NOMO-1 treated with DMSO at 0.1 percent for 48 hours (cell line): ENCODE results near the gene DLST.

Experiments used
- DNase-seq: peaks from one replicate; lab custom pipeline; 2025; ENCODE audit not compliant: unreplicated experiment; lab: John Stamatoyannopoulos, UW

DLST gene

GRCh38 chr14:74938531-74939495, 57.1 kb downstream of the DLST start:
- peak; percentile 4 for DNase-seq

DNA sequence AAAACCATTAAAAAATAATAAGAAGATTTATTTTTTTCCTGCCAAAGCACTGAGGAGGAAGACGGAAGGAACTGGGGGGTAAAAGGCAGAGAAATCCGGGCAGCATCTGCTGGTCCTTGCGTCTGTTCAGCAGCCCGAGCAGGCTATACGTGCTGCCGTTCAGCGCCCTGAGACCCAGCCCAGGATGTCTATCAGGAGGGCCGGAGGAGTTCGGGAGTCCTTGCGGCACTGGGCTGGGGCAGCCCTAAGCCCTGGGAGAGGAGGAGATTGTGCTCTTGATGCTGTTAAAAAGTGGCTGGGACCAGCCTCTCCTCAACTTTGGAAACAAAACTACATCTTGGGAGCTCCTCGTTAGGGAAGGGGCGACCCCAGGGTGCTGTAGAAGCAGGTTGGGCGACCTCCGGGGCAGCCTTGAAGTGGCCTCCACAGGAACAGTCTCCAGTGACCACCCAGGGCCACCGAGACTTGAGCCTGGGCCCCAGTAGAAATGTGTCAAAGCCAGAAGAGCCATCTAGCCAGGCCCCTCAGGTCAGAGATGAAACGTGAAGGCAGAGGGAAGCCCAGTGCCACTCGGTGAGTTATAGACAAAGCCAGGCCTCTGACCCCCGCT, 59.3 kb downstream of the DLST start:
- no peak for DNase-seq

DNA sequence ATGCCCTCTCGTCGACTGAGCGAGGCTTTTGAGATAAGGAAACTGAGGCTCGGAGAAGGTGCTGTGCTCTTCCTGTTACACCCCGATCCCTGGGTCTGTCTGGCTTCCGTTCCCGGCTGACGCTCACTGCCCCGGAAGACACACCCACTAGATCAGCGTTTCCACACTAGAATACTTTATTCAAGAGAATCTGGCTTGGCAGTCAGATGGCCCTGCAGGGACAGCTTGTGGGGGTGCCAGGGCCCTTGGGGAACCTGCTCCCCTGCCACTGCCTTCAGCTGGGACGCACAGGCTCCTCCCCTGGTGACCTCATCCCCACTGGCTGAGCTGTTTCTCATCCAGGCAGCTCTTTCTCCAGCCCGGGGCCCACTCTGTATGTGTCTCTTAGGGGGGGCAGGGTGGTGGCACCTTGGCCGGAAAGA, 60.0 kb downstream of the DLST start:
- peak; percentile 29 for DNase-seq

DNA sequence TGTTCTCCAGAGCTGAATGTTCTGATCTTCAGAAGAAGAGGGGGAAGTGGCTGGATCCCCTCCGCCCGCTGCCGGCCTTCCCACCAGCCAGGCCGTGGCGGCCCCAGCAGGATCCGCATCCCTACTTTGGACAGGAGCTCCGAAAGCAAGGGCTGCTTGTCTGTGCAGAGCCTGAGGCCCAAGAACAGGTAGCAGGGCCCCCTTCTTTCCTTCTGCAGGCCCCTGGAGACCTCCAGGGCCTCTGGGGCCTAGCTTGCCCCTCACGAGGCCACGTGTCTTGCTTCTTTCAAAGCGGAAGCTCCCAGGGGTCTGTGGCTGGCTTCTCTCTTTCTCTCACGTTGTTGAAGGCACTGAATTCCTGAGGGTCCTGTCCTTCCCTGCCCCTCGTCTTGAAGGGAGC, 60.5 kb downstream of the DLST start:
- DNase-seq, result no peak

DNA sequence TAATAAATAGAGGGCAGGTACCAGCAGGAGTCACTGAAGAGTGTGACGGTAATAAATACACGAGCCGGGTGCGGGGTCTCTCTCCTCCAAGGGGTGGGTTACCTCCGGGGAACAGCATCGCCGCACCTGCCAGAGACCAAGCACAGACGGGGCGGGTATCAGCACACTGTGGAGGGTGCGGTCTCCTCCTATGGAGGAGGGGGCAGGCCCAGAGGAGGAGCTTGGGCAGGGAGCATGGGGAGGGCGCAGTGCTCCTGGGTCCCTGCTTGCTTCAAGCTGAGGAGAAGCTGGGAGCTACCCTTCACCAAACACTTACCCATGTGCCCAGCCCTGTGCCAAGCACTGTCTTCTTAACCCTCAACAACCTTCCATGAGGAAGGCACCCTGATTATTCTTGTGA, 60.9 kb downstream of the DLST start:
- DNase-seq, result no peak

DNA sequence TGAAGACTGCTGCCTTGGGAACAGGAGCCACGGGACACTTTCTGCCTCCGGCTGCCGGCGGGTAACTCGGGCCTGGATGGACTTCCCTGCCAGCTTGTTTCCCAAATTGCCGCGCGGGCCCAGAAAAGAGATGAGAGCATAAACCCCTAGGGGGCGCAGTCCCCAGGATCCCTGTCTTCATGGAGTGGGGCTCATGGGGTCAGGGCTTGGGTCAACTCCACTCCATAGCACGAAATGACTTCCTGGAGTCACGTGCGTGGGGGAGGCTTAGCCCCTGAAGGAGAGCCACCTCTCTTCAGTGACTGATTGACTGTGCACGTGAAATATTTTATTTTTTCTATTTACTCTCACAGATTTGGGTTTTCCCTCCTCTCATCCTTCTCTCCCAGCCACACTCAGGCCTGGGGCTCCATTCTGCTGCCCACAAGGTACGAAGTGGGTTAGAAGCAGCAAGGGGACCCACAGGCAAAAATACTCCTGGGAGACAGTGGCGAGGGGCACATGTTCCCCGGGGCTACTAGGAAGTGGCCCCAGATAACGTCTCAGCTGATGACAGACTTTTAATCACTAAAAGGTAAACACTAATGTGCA, 63.6 kb downstream of the DLST start:
- no peak for DNase-seq

GRCh38 chr14:74945852-74946658, 64.3 kb downstream of the DLST start:
- DNase-seq, result peak; percentile 62

- no peak for DNase-seq
These were observed 65.1 kb downstream of the DLST start for GRCh38 chr14:74946659-74947281.

GRCh38 chr14:74947353-74948227, 65.9 kb downstream of the DLST start:
- no peak for DNase-seq

DNA sequence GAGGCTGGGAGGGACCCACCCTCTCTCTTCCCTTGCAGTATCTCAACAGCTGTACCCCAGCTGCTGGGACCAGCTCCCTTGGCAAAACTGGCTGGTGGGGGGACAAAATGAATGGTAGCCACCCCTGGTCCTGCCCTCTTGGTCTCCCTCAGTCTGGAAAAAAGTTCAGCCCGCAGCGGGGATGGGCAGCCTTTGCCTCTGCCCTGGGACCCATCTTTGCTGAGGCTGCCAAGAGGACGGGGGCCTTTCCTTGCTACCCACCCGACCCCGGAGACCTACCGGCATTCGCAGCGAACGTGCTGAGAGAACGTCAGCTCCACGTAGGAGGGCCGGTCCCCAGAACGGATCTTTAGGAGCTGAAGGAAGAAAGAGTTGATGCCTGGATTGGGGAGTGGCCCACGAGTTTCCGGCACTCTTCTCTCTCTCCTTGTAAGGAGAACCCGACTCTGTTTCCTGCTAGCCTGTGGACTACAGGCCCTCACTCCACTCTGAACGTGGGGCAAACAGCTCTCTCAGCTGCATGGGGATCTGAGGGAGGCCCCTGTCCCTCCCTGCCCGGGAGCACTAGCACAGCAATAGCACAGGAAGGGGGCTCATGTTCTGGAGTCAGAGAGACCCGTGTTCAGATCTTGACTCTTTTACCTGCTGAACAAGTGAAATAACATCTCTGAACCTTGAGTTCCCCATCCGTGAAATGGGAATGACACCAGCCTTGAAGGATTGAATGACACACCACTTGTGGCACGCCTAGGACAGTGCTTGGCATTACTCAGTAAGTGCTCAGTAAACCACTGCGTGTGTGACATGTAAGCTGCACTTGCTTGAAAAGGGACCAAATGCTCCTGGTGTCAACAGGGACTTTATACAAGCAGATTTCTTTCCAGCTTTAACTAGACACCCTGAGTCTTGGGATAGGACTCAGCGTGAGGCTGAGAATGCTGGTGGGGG, 66.8 kb downstream of the DLST start:
- DNase-seq, result no peak

DNA sequence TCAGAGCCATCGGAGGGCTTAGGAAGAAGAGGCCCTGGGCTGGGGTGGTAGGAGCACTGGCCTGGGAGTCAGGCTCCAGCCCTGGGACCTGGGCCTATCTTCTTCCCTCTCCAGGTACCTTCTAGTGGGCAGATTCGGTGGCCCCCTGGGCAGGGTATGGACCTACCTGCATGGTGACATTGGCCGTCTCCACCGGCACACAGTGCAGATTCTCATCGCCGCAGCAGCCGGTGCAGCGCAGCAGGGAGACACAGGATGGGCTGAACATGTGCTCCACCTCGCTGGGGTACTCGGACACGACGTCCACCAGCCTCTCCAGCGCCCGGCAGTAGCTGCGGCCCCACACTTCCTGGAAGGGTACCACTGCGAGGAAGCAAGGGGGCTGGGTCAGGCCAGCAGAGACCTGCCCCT, 67.5 kb downstream of the DLST start:
- DNase-seq, result no peak

DNA sequence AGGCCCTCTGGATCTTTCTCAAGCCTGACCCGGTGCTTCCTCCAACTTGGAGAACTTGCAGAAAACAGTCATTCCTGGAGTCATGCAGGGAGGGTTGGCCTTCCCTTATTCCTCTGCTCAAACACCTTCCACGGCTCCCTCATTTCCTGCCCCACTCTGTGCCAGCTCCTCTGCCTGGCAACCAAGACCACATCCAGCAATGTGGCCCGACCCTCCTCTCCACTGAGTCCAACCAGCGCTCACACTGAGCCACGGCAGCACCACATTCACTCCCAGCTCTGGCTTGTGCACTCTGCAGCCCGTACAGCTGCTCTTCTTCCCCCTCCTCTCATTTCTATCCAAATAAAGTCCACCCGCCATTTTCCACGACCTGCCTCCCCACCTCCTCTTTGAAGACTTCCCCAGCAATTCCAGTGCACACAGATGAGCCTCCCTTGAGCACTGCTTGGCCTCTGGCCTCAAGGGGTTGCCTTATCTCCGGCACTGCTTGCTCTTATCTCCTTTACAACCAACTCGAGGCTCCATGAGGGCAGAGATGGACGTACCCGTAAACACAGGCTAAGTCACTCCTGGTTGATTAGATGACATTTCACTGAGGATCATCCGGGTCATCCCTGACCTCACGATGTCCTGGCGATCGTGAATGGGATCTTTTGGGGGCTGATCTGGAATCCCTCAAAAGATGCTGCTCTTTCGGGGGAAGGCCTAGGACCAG, 68.3 kb downstream of the DLST start:
- DNase-seq, result no peak

GRCh38 chr14:74950795-74951442, 69.2 kb downstream of the DLST start:
- no peak for DNase-seq

- no peak for DNase-seq
These were observed 69.9 kb downstream of the DLST start for GRCh38 chr14:74951443-74952179.

- DNase-seq, result no peak
These were observed 70.5 kb downstream of the DLST start for GRCh38 chr14:74952180-74952665.

DNA sequence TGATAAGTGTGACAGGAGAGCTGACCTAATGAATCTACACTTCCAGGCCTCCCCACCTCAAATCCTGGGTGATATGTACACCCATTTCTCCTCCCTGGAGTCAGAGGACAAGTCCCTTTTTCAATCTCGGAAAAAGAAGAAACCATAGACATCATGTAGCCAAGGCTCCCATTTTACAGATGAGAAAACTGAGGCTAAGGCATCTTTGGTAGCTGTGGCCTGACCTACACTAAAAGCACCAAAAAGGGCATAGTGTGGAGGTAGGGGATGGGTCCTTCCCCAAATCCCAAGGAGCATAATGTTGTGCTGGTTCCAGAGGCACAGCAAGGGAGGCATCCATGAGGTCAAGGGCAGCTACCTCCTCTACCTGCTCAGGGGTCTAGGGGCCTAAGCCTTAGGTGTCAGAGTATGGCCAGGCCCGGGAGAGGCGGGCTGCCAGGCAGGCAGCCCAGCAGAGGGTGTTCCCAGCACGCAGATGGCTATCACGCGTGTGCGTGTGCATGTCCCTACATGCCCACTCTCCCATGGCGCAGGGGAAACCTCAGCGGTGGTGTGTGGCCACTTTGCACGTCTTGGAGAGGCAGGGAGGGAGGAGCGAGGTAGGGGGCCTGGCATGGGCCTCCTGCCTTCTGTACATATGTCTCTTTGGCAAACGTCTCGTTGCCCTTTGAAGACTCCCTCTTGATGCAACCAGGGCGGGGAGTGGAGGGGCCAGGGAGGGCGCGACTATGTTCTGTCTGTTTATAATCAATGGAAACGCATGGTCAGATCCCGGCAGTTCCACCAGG, 71.2 kb downstream of the DLST start:
- no peak for DNase-seq
